ENCODE measurements around the gene TRIM69. TPM values are rescaled to one million over a fixed set of nuclear protein-coding genes. Genes with fewer than 3 reads are reported as not detected.

TRIM69 gene
- total and polyA plus RNA-seq, 2 of the 4 experiments (the other 2 are of a cell fraction), result 5.3 to 7.7 TPM

- TF ChIP-seq, protein P1, sequence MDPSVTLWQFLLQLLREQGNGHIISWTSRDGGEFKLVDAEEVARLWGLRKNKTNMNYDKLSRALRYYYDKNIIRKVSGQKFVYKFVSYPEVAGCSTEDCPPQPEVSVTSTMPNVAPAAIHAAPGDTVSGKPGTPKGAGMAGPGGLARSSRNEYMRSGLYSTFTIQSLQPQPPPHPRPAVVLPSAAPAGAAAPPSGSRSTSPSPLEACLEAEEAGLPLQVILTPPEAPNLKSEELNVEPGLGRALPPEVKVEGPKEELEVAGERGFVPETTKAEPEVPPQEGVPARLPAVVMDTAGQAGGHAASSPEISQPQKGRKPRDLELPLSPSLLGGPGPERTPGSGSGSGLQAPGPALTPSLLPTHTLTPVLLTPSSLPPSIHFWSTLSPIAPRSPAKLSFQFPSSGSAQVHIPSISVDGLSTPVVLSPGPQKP (IDR thresholded peaks at IDR 0.05; ENCODE audit: borderline replicate concordance, low read depth, low read length), result no peak
- no peak; the same call in 1 of the 2 replicates for TF ChIP-seq BHLHE40 (IDR thresholded peaks at IDR 0.05; ENCODE audit: low read depth, low read length)
Observed at GRCh38 chr15:44711743-44712345, 24.5 kb upstream of the TRIM69 start (continued).

All from IMR-90 (cell line).